ENCODE data around the gene SRPK1. TPM values are rescaled to one million over a fixed set of nuclear protein-coding genes. Genes with fewer than 3 reads are reported as not detected.

The SRPK1 gene
- total and polyA plus RNA-seq, 10 of the 15 experiments (the other 5 are each of a cell fraction or from before 2014, with no cell fraction given), result 47.4 to 112 (median 85.8) TPM

- BruUV-seq (replicated peaks), result no TSS peak
- H4K20me1 ChIP-seq (ENCODE audit: control insufficient read depth, insufficient read depth), result no peaks in the 10 kb centered on the region
- in situ Hi-C loops (cut with MboI) (no loop called here), intact Hi-C loops (cut with micrococcal nuclease; ENCODE audit: unreplicated experiment) (no loop called here)
- H3K27ac ChIP-seq (ENCODE audit: control insufficient read depth, insufficient read depth), result no peak overlapping the region
- no peak for ATAC-seq
- no peak overlapping the region for H3K4me3 ChIP-seq
- no peaks in the 10 kb centered on the region for H3K79me2 ChIP-seq (ENCODE audit: control insufficient read depth, insufficient read depth, low read length)
- 27% methylated on average over 11 of the region's 11 CpGs for whole genome bisulfite sequencing (ENCODE audit: insufficient coverage, insufficient replicate concordance, low lambda C conversion rate, missing lambda C conversion rate)
- FAIRE-seq, result no peak
- H3K27me3 ChIP-seq (replicated peaks in 1 of 2; ENCODE audit: control insufficient read depth in 2 of 2, insufficient read depth in 2 of 2, low read length in 1 of 2), result peaks cover 0 to 1% of the 10 kb centered on the region in 2 experiments; a peak in 1 of 4 replicates
- no peak for DNase-seq (ENCODE audit: low read depth, low spot score)
- TF ChIP-seq POLR2AphosphoS2 (IDR thresholded peaks at IDR 0.05; ENCODE audit: low read depth, low read length), result no peak
- TF ChIP-seq BHLHE40 (IDR thresholded peaks at IDR 0.05; ENCODE audit: borderline replicate concordance in 1 of 2, low read depth in 2 of 2, low read length in 1 of 2), result no peak
- no peak for TF ChIP-seq TARDBP (IDR thresholded peaks at IDR 0.05; ENCODE audit: borderline replicate concordance)
- TF ChIP-seq PRDM15 (CRISPR knock-in tag; IDR thresholded peaks at IDR 0.05), result no peak
- no peak for TF ChIP-seq E2F8 (IDR thresholded peaks at IDR 0.05; ENCODE audit: low read depth, partially characterized antibody)
- TF ChIP-seq PAX8 (IDR thresholded peaks at IDR 0.05), result no peak
- no peak for TF ChIP-seq ZNF217 (IDR thresholded peaks at IDR 0.05)
- TF ChIP-seq, protein P1, sequence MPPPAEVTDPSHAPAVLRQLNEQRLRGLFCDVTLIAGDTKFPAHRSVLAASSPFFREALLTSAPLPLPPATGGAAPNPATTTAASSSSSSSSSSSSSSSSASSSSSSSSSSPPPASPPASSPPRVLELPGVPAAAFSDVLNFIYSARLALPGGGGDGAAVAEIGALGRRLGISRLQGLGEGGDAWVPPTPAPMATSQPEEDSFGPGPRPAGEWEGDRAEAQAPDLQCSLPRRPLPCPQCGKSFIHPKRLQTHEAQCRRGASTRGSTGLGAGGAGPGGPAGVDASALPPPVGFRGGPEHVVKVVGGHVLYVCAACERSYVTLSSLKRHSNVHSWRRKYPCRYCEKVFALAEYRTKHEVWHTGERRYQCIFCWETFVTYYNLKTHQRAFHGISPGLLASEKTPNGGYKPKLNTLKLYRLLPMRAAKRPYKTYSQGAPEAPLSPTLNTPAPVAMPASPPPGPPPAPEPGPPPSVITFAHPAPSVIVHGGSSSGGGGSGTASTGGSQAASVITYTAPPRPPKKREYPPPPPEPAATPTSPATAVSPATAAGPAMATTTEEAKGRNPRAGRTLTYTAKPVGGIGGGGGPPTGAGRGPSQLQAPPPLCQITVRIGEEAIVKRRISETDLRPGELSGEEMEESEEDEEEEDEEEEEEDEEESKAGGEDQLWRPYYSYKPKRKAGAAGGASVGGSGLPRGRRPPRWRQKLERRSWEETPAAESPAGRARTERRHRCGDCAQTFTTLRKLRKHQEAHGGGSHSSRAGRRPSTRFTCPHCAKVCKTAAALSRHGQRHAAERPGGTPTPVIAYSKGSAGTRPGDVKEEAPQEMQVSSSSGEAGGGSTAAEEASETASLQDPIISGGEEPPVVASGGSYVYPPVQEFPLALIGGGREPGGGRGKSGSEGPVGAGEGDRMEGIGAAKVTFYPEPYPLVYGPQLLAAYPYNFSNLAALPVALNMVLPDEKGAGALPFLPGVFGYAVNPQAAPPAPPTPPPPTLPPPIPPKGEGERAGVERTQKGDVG (CRISPR knock-in tag; IDR thresholded peaks at IDR 0.05), result no peak
- TF ChIP-seq HCFC1 (IDR thresholded peaks at IDR 0.05; ENCODE audit: low read length), result no peak
- RAD21 ChIA-PET (ENCODE audit: unreplicated experiment), result no interaction called here
- no peak overlapping the region for H3K9ac ChIP-seq (ENCODE audit: control insufficient read depth, insufficient read depth, low read length)
- H2AFZ ChIP-seq (ENCODE audit: control insufficient read depth, low read depth, low read length), result no peak overlapping the region
- H3K9me3 ChIP-seq (replicated peaks; ENCODE audit: control insufficient read depth, insufficient read depth, low read length), result no peaks in the 10 kb centered on the region
- no peak overlapping the region for H3K4me2 ChIP-seq (ENCODE audit: control insufficient read depth, insufficient read depth)
- H3K4me1 ChIP-seq (ENCODE audit: control insufficient read depth, insufficient read depth, low read length), result no peaks in the 10 kb centered on the region
- H3K36me3 ChIP-seq (ENCODE audit: control insufficient read depth in 2 of 2, insufficient read depth in 2 of 2, low read length in 1 of 2), result no peaks in the 10 kb centered on the region
- SMC1A ChIA-PET (ENCODE audit: uncharacterized antibody, unreplicated experiment), result no interaction called here
- CTCF ChIA-PET, result no interaction called here
- POLR2A ChIA-PET, result no interaction called here
Observed at GRCh38 chr6:35795453-35796071, 125.3 kb downstream of the SRPK1 start.
